SU-DHL-6 (cell line): ENCODE data around the gene NLN.

Source experiments
- H2AFZ ChIP-seq: fragments of 200-600 bp; sonication (generic); 2 replicates; pipeline ENCODE4 v1.6.1; 2014; ENCODE audit warnings: low read depth, mild to moderate bottlenecking, moderate library complexity, mixed read lengths, antibody characterized with exemption, low read length; ENCODE audit not compliant: severe bottlenecking
- H3F3A ChIP-seq: fragments of 200-600 bp; shearing (Covaris generic); 2 replicates; pipeline ENCODE4 v1.6.0; 2016; ENCODE audit warnings: antibody characterized with exemption, mild to moderate bottlenecking; ENCODE audit not compliant: insufficient read depth
- H3K27ac ChIP-seq: fragments of 200-600 bp; sonication (generic); 2 replicates; pipeline ENCODE4 v1.5.1; 2016; ENCODE audit warnings: low read depth, mild to moderate bottlenecking, low read length, moderate library complexity, mixed read lengths
- H3K27me3 ChIP-seq: fragments of 200-600 bp; sonication (generic), shearing (Covaris generic); 2 replicates; pipeline ENCODE4 v1.6.0; 2014; ENCODE audit warnings: mild to moderate bottlenecking, low read length
- H3K36me3 ChIP-seq: fragments of 200-600 bp; sonication (generic); 2 replicates; pipeline ENCODE4 v1.6.1; 2014; ENCODE audit warnings: mild to moderate bottlenecking, low read length, mixed read lengths
- H3K4me2 ChIP-seq: fragments of 300-600, 200-600 bp; shearing (Covaris generic), sonication (generic); 2 replicates; pipeline ENCODE4 v1.6.0; 2014; ENCODE audit warnings: low read length, low read depth, mild to moderate bottlenecking; ENCODE audit not compliant: poor library complexity, severe bottlenecking
- H3K4me3 ChIP-seq: fragments of 200-600 bp; sonication (generic); 2 replicates; pipeline ENCODE4 v1.5.1; 2014; ENCODE audit warnings: antibody characterized with exemption, low read length, mild to moderate bottlenecking, mixed read lengths; ENCODE audit not compliant: insufficient read depth, poor library complexity, severe bottlenecking
- H3K79me2 ChIP-seq: fragments of 200-600 bp; sonication (generic); 2 replicates; pipeline ENCODE4 v1.6.1; 2014; ENCODE audit warnings: mild to moderate bottlenecking, low read length, moderate library complexity; ENCODE audit not compliant: insufficient read depth
- H3K9ac ChIP-seq: fragments of 200-600 bp; sonication (generic); 2 replicates; pipeline ENCODE4 v1.7.0; 2014; ENCODE audit warnings: mild to moderate bottlenecking, low read length
- H3K9me2 ChIP-seq: fragments of 200-600 bp; sonication (generic); replicated peaks from 2 replicates; pipeline ENCODE4 v1.6.1; 2014; ENCODE audit warnings: low read length; ENCODE audit not compliant: insufficient read depth
- H3K9me3 ChIP-seq: fragments of 200-600 bp; sonication (generic); 2 replicates; pipeline ENCODE4 v1.6.1; 2014; ENCODE audit warnings: low read length, mixed read lengths; ENCODE audit not compliant: insufficient read depth
- H4K20me1 ChIP-seq: fragments of 200-600 bp; sonication (generic); 2 replicates; pipeline ENCODE4 v1.6.1; 2014; ENCODE audit warnings: low read depth, mild to moderate bottlenecking, antibody characterized with exemption, low read length, moderate library complexity, mixed read lengths
- CTCF ChIP-seq: fragments of 200-600 bp; sonication (generic); IDR thresholded peaks from one replicate; pipeline ENCODE4 v1.5.1; 2017; ENCODE audit warnings: antibody characterized with exemption, mild to moderate bottlenecking, low read length, moderate library complexity; ENCODE audit not compliant: insufficient read depth, poor library complexity, severe bottlenecking
- EZH2phosphoT487 ChIP-seq: fragments of 200-600 bp; sonication (generic), shearing (Covaris generic); conservative IDR thresholded peaks from 2 replicates; pipeline ENCODE4 v1.6.1; 2018; ENCODE audit warnings: mild to moderate bottlenecking, antibody characterized with exemption, low read length, moderate library complexity, mixed read lengths

The NLN gene

GRCh38 chr5:65866837-65867521, 145.0 kb downstream of the NLN start:
- Histone ChIP-seq H3K9me3 (no peaks in the 10 kb centered on the region), H3K4me2 (no peak overlapping the region), H3F3A (no peaks in the 10 kb centered on the region), H2AFZ (no peak overlapping the region), H3K9me2 (no peaks in the 10 kb centered on the region), H3K4me3 (no peak overlapping the region), H3K79me2 (no peaks in the 10 kb centered on the region), H3K27ac (no peak overlapping the region), H4K20me1 (no peaks in the 10 kb centered on the region), H3K9ac (no peak overlapping the region), H3K36me3 (no peaks in the 10 kb centered on the region), H3K27me3 (no peaks in the 10 kb centered on the region)
- TF ChIP-seq CTCF (no peak), EZH2phosphoT487 (no peak)

GRCh38 chr5:65867542-65868195, 145.7 kb downstream of the NLN start:
- Histone ChIP-seq H3F3A (no peaks in the 10 kb centered on the region), H3K9me3 (no peaks in the 10 kb centered on the region), H4K20me1 (no peaks in the 10 kb centered on the region), H3K79me2 (no peaks in the 10 kb centered on the region), H3K9me2 (no peaks in the 10 kb centered on the region), H3K27ac (no peak overlapping the region), H3K27me3 (no peaks in the 10 kb centered on the region), H3K9ac (no peak overlapping the region), H2AFZ (no peak overlapping the region), H3K4me3 (no peak overlapping the region), H3K36me3 (no peaks in the 10 kb centered on the region), H3K4me2 (no peak overlapping the region)
- TF ChIP-seq EZH2phosphoT487 (no peak), CTCF (no peak)

GRCh38 chr5:65868509-65868908, 146.5 kb downstream of the NLN start:
- H3K27ac ChIP-seq = no peak overlapping the region
- H3K4me2 ChIP-seq = no peak overlapping the region
- no peak overlapping the region for H2AFZ ChIP-seq
- H3K4me3 ChIP-seq = no peak overlapping the region
- no peaks in the 10 kb centered on the region for H3F3A ChIP-seq
- H3K9ac ChIP-seq = no peak overlapping the region
- no peaks in the 10 kb centered on the region for H3K79me2 ChIP-seq
- TF ChIP-seq CTCF = no peak
- TF ChIP-seq EZH2phosphoT487 = no peak
- H3K9me3 ChIP-seq = no peaks in the 10 kb centered on the region
- H4K20me1 ChIP-seq = no peaks in the 10 kb centered on the region
- no peaks in the 10 kb centered on the region for H3K9me2 ChIP-seq
- H3K36me3 ChIP-seq = no peaks in the 10 kb centered on the region
- no peaks in the 10 kb centered on the region for H3K27me3 ChIP-seq
